Keratinocyte (primary cell): ENCODE data around the gene LRP1B. TPM values are rescaled to one million over a fixed set of nuclear protein-coding genes. Genes with fewer than 3 reads are reported as not detected.

Experiments
- DNase-seq: peaks from one replicate; pipeline ENCODE4 v3.0.0-alpha.2; 2011; ENCODE audit warnings: low read depth, missing footprints, low spot score
- FAIRE-seq: peaks from 2 replicates; lab custom pipeline; 2011; peaks lifted over from hg19 to GRCh38; lab: Jason Lieb, UNC
- H2AFZ ChIP-seq: 2 replicates; pipeline ENCODE4 v1.6.0; 2012; ENCODE audit warnings: low read length, control low read depth, inconsistent platforms; ENCODE audit not compliant: control insufficient read depth
- H3K27ac ChIP-seq: 2 replicates; pipeline ENCODE4 v1.5.1; 2011; ENCODE audit warnings: low read length; ENCODE audit not compliant: control insufficient read depth, insufficient read depth
- H3K27me3 ChIP-seq: 3 replicates; pipeline ENCODE4 v1.6.0; 2011; ENCODE audit warnings: low read length; ENCODE audit not compliant: control insufficient read depth, insufficient read depth; ENCODE audit errors: extremely low read depth
- H3K36me3 ChIP-seq, 2 experiments: 2 replicates in 1 of 2; 3 replicates in 1 of 2; pipeline ENCODE4 v1.5.1; 2011; ENCODE audit warnings: low read length in 2 of 2, mild to moderate bottlenecking in 1 of 2; ENCODE audit not compliant: control insufficient read depth in 2 of 2, insufficient read depth in 2 of 2; ENCODE audit errors: extremely low read depth in 1 of 2
- H3K4me1 ChIP-seq: 3 replicates; pipeline ENCODE4 v1.5.1; 2011; ENCODE audit warnings: low read length; ENCODE audit not compliant: control insufficient read depth, insufficient read depth; ENCODE audit errors: extremely low read depth
- H3K4me2 ChIP-seq: 3 replicates; pipeline ENCODE4 v1.6.0; 2011; ENCODE audit warnings: low read depth, low read length; ENCODE audit not compliant: control insufficient read depth, insufficient read depth; ENCODE audit errors: extremely low read depth
- H3K4me3 ChIP-seq, 3 experiments: fragments of 200-600 bp in 1 of 3; sonication (generic) in 1 of 3; 2 replicates in 2 of 3; 3 replicates in 1 of 3; pipeline ENCODE4 v1.5.1; 2011 to 2016; ENCODE audit warnings: low read length in 3 of 3, mild to moderate bottlenecking in 3 of 3, control low read depth in 2 of 3, inconsistent platforms in 1 of 3, low read depth in 1 of 3, mixed read lengths in 1 of 3, mixed run types in 1 of 3, moderate library complexity in 1 of 3; ENCODE audit not compliant: control insufficient read depth in 2 of 3, insufficient read depth in 2 of 3; ENCODE audit errors: extremely low read depth in 1 of 3
- H3K79me2 ChIP-seq: 2 replicates; pipeline ENCODE4 v1.6.0; 2012; ENCODE audit warnings: low read length; ENCODE audit not compliant: control insufficient read depth, insufficient read depth
- H3K9ac ChIP-seq: 3 replicates; pipeline ENCODE4 v1.6.0; 2011; ENCODE audit warnings: low read length; ENCODE audit not compliant: control insufficient read depth, insufficient read depth; ENCODE audit errors: extremely low read depth
- H3K9me1 ChIP-seq: 3 replicates; pipeline ENCODE4 v1.6.0; 2011; ENCODE audit warnings: low read length; ENCODE audit not compliant: control insufficient read depth, insufficient read depth; ENCODE audit errors: extremely low read depth
- H3K9me3 ChIP-seq: 2 replicates; pipeline ENCODE4 v1.5.1; 2012; ENCODE audit warnings: low read depth, low read length; ENCODE audit not compliant: control insufficient read depth
- H4K20me1 ChIP-seq: 3 replicates; pipeline ENCODE4 v1.6.0; 2011; ENCODE audit warnings: low read length; ENCODE audit not compliant: control insufficient read depth, insufficient read depth; ENCODE audit errors: extremely low read depth
- CTCF ChIP-seq, 3 experiments: IDR thresholded peaks in 1 of 3; conservative IDR thresholded peaks in 1 of 3; optimal IDR thresholded peaks in 1 of 3; 2 replicates in 2 of 3; 3 replicates in 1 of 3; pipeline versions ENCODE3 to v1.5.1; 2011; ENCODE audit warnings: low read length in 3 of 3, mild to moderate bottlenecking in 3 of 3, moderate library complexity in 2 of 3, control low read depth in 1 of 3, inconsistent platforms in 1 of 3; ENCODE audit not compliant: insufficient read depth in 2 of 3; ENCODE audit errors: extremely low read depth in 1 of 3
- EZH2 ChIP-seq: IDR thresholded peaks from one replicate; pipeline ENCODE4 v1.6.1; 2012; ENCODE audit warnings: inconsistent platforms, mild to moderate bottlenecking, low read length, moderate library complexity
- dilution Hi-C: fragments of 300-500 bp; cut with MboI; formaldehyde crosslinking; loops from one replicate; pipeline ENCODE4 v1.7.0; 2020; ENCODE audit warnings: low sequenced_read_pairs; ENCODE audit not compliant: extremely low pct_ligation_motif_present
- polyA plus RNA-seq, 5 experiments: library from polyadenylated mRNA; depleted of rRNA in 3 of 5; stranded (reverse) in 3 of 5; stranded (forward) in 1 of 5; unstranded in 1 of 5; fragments of >200 nt; gene quantifications; 1 replicate in 1 of 5; 2 replicates in 3 of 5; 3 replicates in 1 of 5; pipeline versions ENCODE4 v1.2.1 to v1.2.3, GENCODE V29; 2011 to 2012; ENCODE audit warnings: missing spikeins in 2 of 5, low read depth in 1 of 5, low replicate concordance in 1 of 5

LRP1B gene
- polyA plus RNA-seq, 1 donor (not counting 4 experiments of a cell fraction or from before 2014, with no cell fraction given): not detected

DNA sequence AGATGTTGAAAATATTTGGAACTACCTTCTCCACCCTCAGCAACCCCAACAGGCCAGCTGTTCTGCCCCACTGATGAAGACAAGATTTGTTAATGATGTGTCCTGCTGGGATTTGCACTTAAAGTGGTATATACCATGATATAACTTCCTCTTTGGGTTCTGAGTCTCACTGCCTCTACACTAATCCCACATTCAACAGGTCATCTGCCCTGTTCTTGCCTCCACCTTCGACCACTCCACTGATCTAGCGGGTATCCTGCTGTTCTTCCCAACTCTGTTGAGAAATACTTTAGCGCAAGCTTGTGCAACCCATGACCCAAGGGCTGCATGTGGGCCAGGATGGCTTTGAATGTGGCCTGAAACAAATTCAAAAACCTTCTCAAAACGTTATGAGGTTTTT is 72.7 kb downstream of the LRP1B start:
- dilution Hi-C loops: no loop called here

GRCh38 chr2:142056784-142057183 is 74.0 kb downstream of the LRP1B start:
- H3K27me3 ChIP-seq: no peaks in the 10 kb centered on the region
- no peaks in the 10 kb centered on the region for H3K4me1 ChIP-seq
- H3K9me3 ChIP-seq: no peaks in the 10 kb centered on the region
- dilution Hi-C loops: no loop called here
- FAIRE-seq: no peak
- DNase-seq: no peak
- H4K20me1 ChIP-seq: no peaks in the 10 kb centered on the region
- H3K9ac ChIP-seq: no peak overlapping the region
- no peaks in the 10 kb centered on the region for H3K79me2 ChIP-seq
- TF ChIP-seq EZH2: no peak
- no peak for TF ChIP-seq CTCF (optimal IDR thresholded peaks at IDR 0.05 in 1 of 3, IDR thresholded peaks at IDR 0.05 in 1 of 3, conservative IDR thresholded peaks at IDR 0.05 in 1 of 3; ENCODE audit: extremely low read depth in 1 of 3, insufficient read depth in 2 of 3, low read length in 3 of 3)
- H3K9me1 ChIP-seq: no peaks in the 10 kb centered on the region
- no peak overlapping the region for H3K27ac ChIP-seq
- H3K4me3 ChIP-seq: no peak overlapping the region
- no peak overlapping the region for H2AFZ ChIP-seq
- H3K4me2 ChIP-seq: no peak overlapping the region
- H3K36me3 ChIP-seq: no peaks in the 10 kb centered on the region

More for the DNA sequence above, 72.7 kb downstream of the LRP1B start:
- Histone ChIP-seq H3K27me3 (no peaks in the 10 kb centered on the region), H3K9ac (no peak overlapping the region), H3K4me2 (no peak overlapping the region), H3K9me1 (no peaks in the 10 kb centered on the region), H3K4me1 (no peaks in the 10 kb centered on the region), H4K20me1 (no peaks in the 10 kb centered on the region), H3K9me3 (no peaks in the 10 kb centered on the region), H2AFZ (no peak overlapping the region), H3K27ac (no peak overlapping the region), H3K4me3 (no peak overlapping the region), H3K79me2 (no peaks in the 10 kb centered on the region), H3K36me3 (no peaks in the 10 kb centered on the region)
- FAIRE-seq (no peak), DNase-seq (no peak)
- no peak for TF ChIP-seq CTCF (optimal IDR thresholded peaks at IDR 0.05 in 1 of 3, IDR thresholded peaks at IDR 0.05 in 1 of 3, conservative IDR thresholded peaks at IDR 0.05 in 1 of 3; ENCODE audit: extremely low read depth in 1 of 3, insufficient read depth in 2 of 3, low read length in 3 of 3)
- TF ChIP-seq EZH2: no peak
